ENCODE results near the gene CFAP68.

DNA sequence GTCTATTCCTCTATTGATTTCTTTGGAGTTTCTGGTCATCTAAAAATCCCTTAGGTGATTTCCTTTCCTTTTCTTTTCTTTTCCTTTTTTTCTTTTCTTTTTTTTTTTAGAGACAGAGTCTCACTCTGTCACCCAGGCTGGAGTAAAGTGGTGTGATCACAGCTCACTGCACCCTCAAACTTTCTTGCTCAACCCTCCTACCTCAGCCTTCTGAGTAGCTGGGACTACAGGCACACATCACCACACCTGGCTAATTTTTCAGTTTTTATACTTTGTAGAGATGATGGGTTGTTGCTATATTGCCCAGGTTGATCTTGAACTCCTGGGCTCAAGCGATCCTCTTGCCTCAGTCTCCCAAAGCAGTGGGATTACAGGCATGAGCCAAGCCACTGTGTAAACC is 37.4 kb downstream of the CFAP68 start:
- TF ChIP-seq, protein P1, sequence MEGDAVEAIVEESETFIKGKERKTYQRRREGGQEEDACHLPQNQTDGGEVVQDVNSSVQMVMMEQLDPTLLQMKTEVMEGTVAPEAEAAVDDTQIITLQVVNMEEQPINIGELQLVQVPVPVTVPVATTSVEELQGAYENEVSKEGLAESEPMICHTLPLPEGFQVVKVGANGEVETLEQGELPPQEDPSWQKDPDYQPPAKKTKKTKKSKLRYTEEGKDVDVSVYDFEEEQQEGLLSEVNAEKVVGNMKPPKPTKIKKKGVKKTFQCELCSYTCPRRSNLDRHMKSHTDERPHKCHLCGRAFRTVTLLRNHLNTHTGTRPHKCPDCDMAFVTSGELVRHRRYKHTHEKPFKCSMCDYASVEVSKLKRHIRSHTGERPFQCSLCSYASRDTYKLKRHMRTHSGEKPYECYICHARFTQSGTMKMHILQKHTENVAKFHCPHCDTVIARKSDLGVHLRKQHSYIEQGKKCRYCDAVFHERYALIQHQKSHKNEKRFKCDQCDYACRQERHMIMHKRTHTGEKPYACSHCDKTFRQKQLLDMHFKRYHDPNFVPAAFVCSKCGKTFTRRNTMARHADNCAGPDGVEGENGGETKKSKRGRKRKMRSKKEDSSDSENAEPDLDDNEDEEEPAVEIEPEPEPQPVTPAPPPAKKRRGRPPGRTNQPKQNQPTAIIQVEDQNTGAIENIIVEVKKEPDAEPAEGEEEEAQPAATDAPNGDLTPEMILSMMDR (IDR thresholded peaks at IDR 0.05; ENCODE audit: low read depth, low read length), result no peak
- TF ChIP-seq, protein P2, sequence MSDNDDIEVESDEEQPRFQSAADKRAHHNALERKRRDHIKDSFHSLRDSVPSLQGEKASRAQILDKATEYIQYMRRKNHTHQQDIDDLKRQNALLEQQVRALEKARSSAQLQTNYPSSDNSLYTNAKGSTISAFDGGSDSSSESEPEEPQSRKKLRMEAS (IDR thresholded peaks at IDR 0.05; ENCODE audit: low read depth, low read length), result no peak
- no peak for TF ChIP-seq POLR2A (IDR thresholded peaks at IDR 0.05; ENCODE audit: extremely low read depth, insufficient read length)
- TF ChIP-seq MYC (IDR thresholded peaks at IDR 0.05; ENCODE audit: low read depth, low read length), result no peak
